CD4-positive, alpha-beta T cell (primary cell): Measurements from ENCODE around the gene LACTB. TPM values are rescaled to one million over a fixed set of nuclear protein-coding genes. Genes with fewer than 3 reads are reported as not detected.

Experiments used
- ATAC-seq: fragments of 200-7000 bp; cut with Tn5 transposase; one replicate; pipeline ENCODE4 v1.10.0; 2022; ENCODE audit warnings: mild to moderate bottlenecking; ENCODE audit not compliant: poor library complexity
- CTCF ChIA-PET: fragments of 350-600 bp; sonication (Branson Sonifier 250); formaldehyde crosslinking; loops from one replicate; lab custom pipeline; 2021; ENCODE audit warnings: antibody characterized with exemption, inconsistent platforms; lab: Charles Lee
- POLR2A ChIA-PET: fragments of 350-600 bp; sonication (Branson Sonifier 250); formaldehyde crosslinking; loops from one replicate; lab custom pipeline; 2021; ENCODE audit warnings: antibody characterized with exemption, inconsistent platforms; lab: Charles Lee
- DNase-seq, 14 experiments: peaks; one replicate each; pipeline ENCODE4 v3.0.0-alpha.2; 2013 to 2020; ENCODE audit warnings: mixed read lengths in 2 of 14
- H3K27ac ChIP-seq, 2 donors: one replicate each; pipeline versions ENCODE4 v1.5.1 to v1.7.0; 2013; ENCODE audit warnings: low read length in 2 of 2, low read depth in 1 of 2, mild to moderate bottlenecking in 1 of 2
- H3K27me3 ChIP-seq, 2 experiments: 1 replicate in 1 of 2; 2 replicates in 1 of 2; pipeline versions ENCODE4 v1.6.1 to v1.7.0; 2013; ENCODE audit warnings: low read length in 2 of 2, control low read depth in 1 of 2, mild to moderate bottlenecking in 1 of 2, moderate library complexity in 1 of 2; ENCODE audit not compliant: insufficient read depth in 2 of 2, control insufficient read depth in 1 of 2
- H3K36me3 ChIP-seq: one replicate; pipeline ENCODE4 v1.6.1; 2013; ENCODE audit warnings: low read length, control low read depth; ENCODE audit not compliant: insufficient read depth
- H3K4me1 ChIP-seq: one replicate; pipeline ENCODE4 v1.6.1; 2013; ENCODE audit warnings: low read length, control low read depth; ENCODE audit not compliant: insufficient read depth
- H3K4me3 ChIP-seq: one replicate; pipeline ENCODE4 v1.5.1; 2013; ENCODE audit warnings: mild to moderate bottlenecking, low read length, moderate library complexity
- H3K9me3 ChIP-seq, 2 experiments: 1 replicate in 1 of 2; 2 replicates in 1 of 2; pipeline versions ENCODE4 v1.6.1 to v1.7.0; 2013; ENCODE audit warnings: low read length in 2 of 2, mild to moderate bottlenecking in 2 of 2, control low read depth in 1 of 2, moderate library complexity in 1 of 2; ENCODE audit not compliant: control insufficient read depth in 1 of 2, insufficient read depth in 1 of 2
- H3K27ac Mint-ChIP-seq: one replicate; pipeline ENCODE4 v1.8.0; 2020; ENCODE audit warnings: mixed read lengths
- H3K27me3 Mint-ChIP-seq: one replicate; pipeline ENCODE4 v1.8.0; 2021; ENCODE audit warnings: mixed read lengths
- H3K36me3 Mint-ChIP-seq: one replicate; pipeline ENCODE4 v1.8.0; 2021; ENCODE audit warnings: low read depth, mixed read lengths
- H3K4me1 Mint-ChIP-seq: one replicate; pipeline ENCODE4 v1.8.0; 2021; ENCODE audit warnings: low read depth, mixed read lengths
- H3K4me3 Mint-ChIP-seq: one replicate; pipeline ENCODE4 v1.8.0; 2020; ENCODE audit warnings: mild to moderate bottlenecking, mixed read lengths
- H3K9me3 Mint-ChIP-seq: one replicate; pipeline ENCODE4 v1.8.0; 2020; ENCODE audit warnings: mixed read lengths
- CTCF ChIP-seq: fragments of 200-600 bp; IDR thresholded peaks from one replicate; pipeline ENCODE4 v1.8.0; 2022; ENCODE audit warnings: antibody characterized with exemption, mild to moderate bottlenecking
- intact Hi-C, 2 experiments: fragments of 100-400 bp; cut with DNase I in 1 of 2; cut with micrococcal nuclease in 1 of 2; formaldehyde crosslinking; loops; one replicate each; pipeline versions ENCODE4 v1.15.1 to v1.9.0; 2023 to 2025; cut with DNase I, micrococcal nuclease
- total RNA-seq, 174 experiments: library from RNA in 2 of 174; stranded (reverse) in 2 of 174; gene quantifications; one replicate each; pipeline ENCODE4 v1.2.3 and lab custom pipeline; 2021 to 2026

The LACTB gene
- total RNA-seq, 2 experiments from 2014 or later: 6.9 to 7.0 TPM

- TF ChIP-seq CTCF: no peak
- Histone ChIP-seq H3K9me3 (no peaks in the 10 kb centered on the region), H3K27me3 (peaks cover 0 to 3% of the 10 kb centered on the region in 2 experiments), H3K36me3 (no peaks in the 10 kb centered on the region), H3K4me1 (no peaks in the 10 kb centered on the region), H3K4me3 (no peak overlapping the region), H3K27ac (no peak overlapping the region)
- intact Hi-C loops: no loop called here
- ATAC-seq (no peak), DNase-seq (no peak)
- POLR2A ChIA-PET: no interaction called here
- CTCF ChIA-PET: interaction anchor here (0.6 kb wide), 1 partner anchor 199 kb away, joined by 3 read pairs; no protein-coding TSS in a partner anchor
- Mint-ChIP-seq H3K36me3 (no peaks in the 10 kb centered on the region), H3K4me1 (no peaks in the 10 kb centered on the region), H3K27ac (no peak overlapping the region), H3K27me3 (peaks cover 6% of the 10 kb centered on the region), H3K4me3 (no peak overlapping the region), H3K9me3 (no peaks in the 10 kb centered on the region)
Measured at GRCh38 chr15:63112871-63113270, 8.8 kb upstream of the LACTB start.

GRCh38 chr15:63114465-63114864, 7.2 kb upstream of the LACTB start:
- ATAC-seq: no peak

DNA sequence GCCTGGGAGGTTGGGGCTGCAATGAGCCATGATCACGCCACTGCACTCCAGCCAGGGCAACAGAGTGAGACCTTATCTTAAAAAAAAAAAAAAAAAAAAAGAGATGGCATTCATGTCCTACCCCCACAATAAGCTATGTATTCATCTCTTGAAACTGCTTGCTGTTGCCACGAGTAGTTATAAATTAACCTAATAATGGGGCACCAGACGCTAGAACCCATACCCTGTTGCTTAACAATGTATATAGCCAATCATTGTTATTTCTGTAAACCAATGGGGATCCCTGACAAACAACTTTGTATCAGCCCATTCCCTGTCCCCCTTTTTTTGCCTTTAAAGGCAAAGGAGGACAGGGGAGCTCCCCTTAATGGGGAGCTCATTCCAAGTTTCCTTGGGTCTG, 2.8 kb upstream of the LACTB start:
- Mint-ChIP-seq H3K4me1 (peaks cover 17% of the 10 kb centered on the region), H3K4me3 (no peak overlapping the region), H3K36me3 (peaks cover 11% of the 10 kb centered on the region), H3K9me3 (peaks cover 12% of the 10 kb centered on the region), H3K27me3 (no peaks in the 10 kb centered on the region), H3K27ac (no peak overlapping the region)
- Histone ChIP-seq H3K36me3 (no peaks in the 10 kb centered on the region), H3K9me3 (peaks cover 9 to 15% of the 10 kb centered on the region in 2 experiments), H3K4me1 (peaks cover 10% of the 10 kb centered on the region), H3K4me3 (no peak overlapping the region), H3K27ac (no peak overlapping the region), H3K27me3 (no peaks in the 10 kb centered on the region)
- intact Hi-C loops: no loop called here
- CTCF ChIA-PET: no interaction called here
- ATAC-seq (no peak), DNase-seq (no peak)
- no peak for TF ChIP-seq CTCF
- POLR2A ChIA-PET: no interaction called here

More at GRCh38 chr15:63114465-63114864, 7.2 kb upstream of the LACTB start:
- Histone ChIP-seq H3K4me3 (no peak overlapping the region), H3K27ac (no peak overlapping the region), H3K9me3 (peaks cover 3 to 7% of the 10 kb centered on the region in 2 experiments), H3K27me3 (peaks cover 0 to 3% of the 10 kb centered on the region in 2 experiments), H3K4me1 (no peaks in the 10 kb centered on the region), H3K36me3 (no peaks in the 10 kb centered on the region)
- no peaks in the 10 kb centered on the region for H3K36me3 Mint-ChIP-seq
- H3K27ac Mint-ChIP-seq: no peak overlapping the region
- peaks cover 3% of the 10 kb centered on the region for H3K9me3 Mint-ChIP-seq
- intact Hi-C loops: no loop called here
- H3K4me3 Mint-ChIP-seq: no peak overlapping the region
- H3K4me1 Mint-ChIP-seq: no peaks in the 10 kb centered on the region
- ChIA-PET POLR2A (no interaction called here), CTCF (interaction anchor here (1.5 kb wide), 1 partner anchor 66 kb away, joined by 4 read pairs; no protein-coding TSS in a partner anchor)
- H3K27me3 Mint-ChIP-seq: no peaks in the 10 kb centered on the region
- TF ChIP-seq CTCF: no peak
- no peak for DNase-seq
